NCI-H187 (cell line): ENCODE measurements around the gene SOX18.

Source experiments
- DNase-seq, 2 experiments: peaks; one replicate each; lab custom pipeline; 2025; lab: John Stamatoyannopoulos, UW

SOX18 gene

DNA sequence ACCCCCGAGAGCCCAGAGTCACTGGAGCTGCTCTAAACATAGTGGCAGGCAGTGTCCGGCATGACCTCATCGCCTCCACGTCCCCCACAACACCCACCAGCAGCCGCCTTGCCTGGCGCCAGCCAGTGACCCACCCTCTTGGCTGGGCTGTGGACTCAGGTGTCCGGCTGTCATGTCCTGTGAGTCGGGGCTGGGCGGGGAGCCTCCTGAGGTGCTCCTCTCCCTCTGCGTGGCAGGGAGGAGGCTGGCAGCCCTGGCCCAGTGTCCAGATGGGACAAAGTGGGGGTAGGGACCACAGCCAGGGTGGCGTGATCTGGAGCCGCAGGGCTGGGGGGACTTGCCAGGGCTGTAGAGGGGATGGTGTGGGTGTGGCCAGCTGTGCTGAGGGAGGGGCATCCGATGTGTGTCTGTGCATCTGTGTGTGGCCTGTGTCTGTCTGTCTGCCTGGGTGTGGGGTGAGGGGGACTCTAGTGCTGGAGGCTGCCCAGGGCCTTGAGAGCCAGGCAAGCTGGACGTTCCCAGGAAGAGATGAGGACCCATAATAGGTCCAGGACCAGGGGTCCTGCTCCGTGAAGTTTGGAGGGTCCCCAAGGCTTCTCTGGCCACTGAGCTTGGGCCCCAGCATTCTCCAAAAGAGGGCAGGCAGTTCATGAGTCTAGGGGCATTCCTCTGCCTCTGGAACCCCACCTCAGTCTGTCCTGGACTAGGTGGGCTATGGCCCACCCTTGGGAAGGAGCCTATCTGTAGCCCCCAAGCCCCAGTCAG, 2.3 kb upstream of the SOX18 start:
- no peak for DNase-seq

DNA sequence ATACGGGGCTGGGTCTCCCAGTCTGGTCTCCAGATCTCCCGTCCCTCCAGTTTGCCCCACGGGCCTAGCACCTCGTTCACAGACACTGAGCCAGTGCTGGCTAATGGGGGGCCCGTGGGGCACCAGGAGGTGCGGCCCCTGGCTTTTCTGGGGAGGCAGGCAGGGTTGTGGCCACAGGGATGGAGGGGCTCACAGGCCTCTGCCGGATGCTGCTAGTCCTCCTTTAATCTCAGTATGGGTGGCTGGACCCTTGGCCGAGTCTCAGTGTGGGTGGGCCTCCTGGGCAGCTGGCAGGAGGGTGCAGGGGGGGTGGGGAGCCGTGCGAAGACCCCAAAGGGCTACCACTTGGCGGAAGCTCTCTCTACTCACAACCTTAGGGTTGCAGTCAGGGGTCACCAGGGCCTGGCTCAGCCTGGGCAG, 1.6 kb upstream of the SOX18 start:
- DNase-seq, result no peak

DNA sequence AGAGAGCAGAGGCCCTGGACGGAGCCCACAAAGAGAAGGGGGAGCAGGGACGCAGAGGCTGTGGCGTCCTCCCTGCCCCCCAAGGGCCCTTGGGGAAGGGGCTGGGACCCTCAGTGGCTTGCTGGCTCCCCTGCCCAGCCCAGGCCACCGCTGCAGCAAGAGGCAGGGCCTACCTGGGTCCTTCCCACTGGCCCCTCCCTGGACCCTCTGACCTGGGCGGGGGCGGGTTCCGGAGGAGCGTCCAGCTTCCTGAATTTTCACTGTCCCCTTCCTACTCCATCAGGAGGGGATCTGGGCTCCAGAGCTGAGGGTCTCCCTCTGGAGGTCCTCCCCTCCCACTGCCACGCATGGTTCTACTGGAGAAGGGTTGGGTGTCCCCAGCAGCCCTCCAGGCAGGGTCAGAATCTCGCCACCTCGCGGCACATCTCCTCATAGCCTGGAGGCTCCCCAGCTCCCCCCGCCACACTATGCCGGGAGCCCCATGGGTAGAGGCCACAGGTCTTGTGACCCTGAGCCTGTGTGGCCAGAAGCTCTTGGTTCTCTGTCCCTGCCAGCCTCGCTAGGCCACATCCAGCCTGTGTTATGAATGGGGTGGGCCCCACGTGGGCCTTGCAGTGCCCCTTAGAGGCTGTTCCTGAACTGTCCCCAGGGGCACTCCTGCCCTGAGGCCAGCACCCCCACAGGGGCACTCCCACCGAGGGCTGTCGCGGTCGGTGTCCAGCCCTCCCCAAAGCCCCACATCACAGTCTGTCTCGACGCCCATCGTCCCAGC, 1.0 kb upstream of the SOX18 start:
- no peak for DNase-seq

DNA sequence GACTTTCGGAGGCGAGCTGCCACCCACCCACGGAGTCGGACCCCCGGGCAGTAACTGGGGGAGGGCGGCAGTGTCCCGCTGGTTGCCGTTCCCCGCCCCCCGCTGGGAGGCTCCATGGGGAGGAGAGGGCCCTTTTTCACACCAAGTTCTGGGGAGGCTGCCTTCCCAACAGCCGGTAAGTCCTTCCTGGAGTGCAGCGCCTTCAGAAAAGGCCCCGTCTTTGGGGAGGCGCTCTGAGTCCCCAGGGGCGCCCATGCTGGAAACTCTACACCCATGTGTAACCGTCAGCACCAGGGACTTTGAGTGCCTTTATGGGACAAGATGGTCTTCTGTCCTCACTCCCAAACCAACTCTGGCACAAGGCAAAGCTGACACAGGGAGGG, 430 bp upstream of the SOX18 start:
- DNase-seq, result no peak

DNA sequence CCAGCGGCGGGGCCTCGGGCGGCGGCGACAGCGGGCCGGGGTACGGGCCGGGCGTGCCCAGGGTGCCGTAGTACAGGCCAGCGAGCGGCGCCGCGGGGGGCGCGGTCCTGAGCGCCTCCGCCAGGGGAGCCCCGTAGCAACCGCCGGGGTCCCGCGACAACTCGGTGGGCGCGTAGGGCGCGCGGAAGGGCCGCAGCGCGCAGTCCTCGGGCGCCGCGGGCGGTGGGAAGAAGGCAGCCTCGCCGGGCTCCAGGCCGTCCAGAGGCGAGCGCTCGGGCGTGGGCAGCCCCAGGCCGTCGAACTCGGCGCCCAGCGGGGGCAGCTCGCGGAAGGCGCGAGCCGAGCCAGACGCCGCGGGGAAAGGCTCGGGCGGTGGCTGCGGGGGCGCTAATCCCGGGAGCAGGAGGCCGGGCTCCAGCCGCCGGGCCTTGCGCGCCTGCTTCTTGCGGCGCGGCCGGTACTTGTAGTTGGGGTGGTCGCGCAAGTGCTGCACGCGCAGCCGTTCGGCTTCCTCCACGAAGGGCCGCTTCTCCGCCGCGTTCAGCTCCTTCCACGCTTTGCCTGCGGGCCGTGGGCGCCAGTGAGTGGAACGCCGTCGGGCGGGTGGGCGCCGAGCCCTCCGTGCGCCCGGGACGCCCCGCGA, 916 bp downstream of the SOX18 start:
- no peak for DNase-seq

DNA sequence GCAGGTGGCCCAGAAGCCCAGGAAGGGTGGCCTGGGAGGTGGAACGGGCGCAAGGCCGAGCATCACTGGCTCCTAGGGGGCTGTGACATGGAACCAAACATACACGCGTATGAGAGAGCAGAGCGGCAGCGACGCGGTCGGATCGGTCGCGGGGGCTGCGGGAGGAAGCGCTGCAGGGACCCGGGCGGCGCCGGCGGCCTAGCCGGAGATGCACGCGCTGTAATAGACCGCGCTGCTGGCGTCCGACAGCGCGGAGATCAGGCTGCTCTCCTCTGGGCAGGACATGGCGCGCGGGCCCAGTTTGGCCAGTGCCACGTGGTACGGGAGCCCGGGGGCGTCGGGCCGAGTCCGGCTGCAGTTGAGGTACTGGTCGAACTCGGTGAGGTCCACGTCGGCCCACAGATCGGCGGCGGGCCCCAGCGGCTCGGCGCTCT, 1.5 kb downstream of the SOX18 start:
- no peak for DNase-seq

DNA sequence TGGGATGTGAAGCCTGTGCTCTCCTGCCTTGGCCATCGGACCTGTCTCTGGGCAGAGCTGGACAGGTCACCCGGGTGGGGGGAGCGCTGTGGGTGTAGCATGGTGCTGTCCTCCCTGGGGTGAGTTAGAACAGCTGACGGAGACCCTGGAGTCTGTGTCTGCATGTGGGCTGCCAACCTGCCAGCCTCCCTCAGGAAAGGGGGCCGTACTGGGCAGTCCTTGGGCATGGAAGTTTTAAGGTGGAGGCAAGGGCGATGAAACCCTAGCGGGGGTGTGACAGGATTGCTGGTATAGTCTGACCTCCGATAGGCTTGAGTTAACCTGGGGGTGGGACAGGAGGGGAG, 2.4 kb downstream of the SOX18 start:
- DNase-seq, result no peak

DNA sequence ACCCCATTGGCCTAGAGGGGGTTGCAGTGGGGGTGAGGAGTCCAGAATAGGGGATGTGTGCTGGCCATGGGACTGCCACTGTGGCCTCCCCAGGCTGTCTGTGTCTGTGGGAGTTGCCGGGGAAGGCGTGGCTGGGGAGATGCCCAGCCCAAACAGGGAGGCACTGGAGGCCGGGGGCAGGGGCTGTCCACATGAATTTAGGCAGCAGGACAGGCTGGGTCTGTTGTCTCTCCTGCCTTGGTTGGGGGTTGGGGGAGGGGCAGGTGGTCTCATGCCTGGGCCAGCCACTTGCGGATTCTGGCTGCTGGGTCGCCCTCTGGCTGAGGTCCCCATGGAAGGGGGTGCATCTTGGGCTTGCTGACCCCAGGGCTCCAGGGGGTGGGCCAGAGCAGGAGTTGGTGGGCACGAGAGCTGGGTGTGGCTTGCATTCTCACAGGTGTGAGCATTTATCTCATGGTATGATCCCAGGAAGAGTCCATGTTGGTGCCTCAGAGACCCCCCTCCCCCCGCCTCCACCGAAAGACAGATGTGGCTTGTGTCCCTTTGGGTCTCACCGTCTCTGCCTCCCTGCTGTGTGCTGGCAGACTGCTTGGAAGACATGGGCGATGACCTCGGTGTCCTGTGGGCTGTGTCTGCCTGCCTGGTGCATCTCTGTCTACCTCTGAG, 4.0 kb downstream of the SOX18 start:
- DNase-seq, result no peak

DNA sequence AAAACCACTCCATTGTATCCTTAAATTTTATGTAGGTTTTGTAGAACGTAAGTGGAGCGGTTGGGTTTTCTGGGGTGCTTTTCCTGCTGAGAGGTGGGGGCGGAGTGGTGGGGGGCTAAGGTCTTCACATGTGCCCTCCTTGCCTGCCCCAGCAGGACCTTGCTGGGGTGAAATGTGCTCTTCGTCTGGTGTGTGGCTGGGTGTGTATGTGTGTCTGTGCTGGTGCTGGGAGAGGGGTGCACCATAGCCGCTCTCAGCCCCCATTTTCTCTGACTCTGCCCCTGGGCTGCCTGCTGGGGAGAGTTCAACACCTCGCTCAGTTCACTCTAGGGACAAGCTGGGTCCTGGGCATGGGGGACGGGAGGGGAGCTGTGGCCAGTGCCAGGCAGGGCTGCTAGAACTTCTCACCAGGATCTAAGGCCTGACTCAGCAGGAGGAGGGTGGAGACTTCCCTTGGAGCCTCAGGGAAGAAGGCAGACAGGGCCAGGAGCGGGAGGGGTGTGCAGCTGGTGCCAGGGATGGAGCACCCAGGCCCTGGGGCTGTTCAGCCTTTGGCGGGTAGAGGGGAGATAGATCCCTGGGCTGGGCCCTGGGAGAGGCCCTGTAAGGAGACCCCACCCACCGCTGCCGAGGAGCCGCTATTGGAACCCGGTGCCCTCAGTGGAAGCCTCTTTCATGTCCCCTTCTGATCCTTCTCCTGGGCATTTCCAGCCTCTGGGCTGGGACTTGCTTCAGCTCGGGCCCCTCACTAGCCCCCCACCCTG, 4.8 kb downstream of the SOX18 start:
- no peak for DNase-seq

DNA sequence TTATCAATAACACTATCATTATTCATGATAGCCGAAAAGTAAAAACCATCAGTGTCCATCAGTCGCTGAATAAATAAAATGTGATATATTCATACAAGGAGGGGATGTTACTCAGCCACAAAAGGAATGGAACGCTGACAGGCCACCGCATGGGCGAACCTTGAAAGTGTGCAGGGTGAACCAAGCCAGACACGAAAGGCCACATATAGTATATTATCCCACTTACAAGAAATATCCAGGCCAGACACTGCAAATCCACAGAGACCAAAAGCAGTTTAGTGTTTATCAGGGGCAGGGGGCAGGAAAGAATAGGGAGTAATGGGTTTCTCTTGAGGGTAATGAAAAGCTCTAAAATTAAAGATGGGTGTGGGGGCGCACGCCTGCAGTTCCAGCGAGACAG, 5.7 kb downstream of the SOX18 start:
- no peak for DNase-seq

DNA sequence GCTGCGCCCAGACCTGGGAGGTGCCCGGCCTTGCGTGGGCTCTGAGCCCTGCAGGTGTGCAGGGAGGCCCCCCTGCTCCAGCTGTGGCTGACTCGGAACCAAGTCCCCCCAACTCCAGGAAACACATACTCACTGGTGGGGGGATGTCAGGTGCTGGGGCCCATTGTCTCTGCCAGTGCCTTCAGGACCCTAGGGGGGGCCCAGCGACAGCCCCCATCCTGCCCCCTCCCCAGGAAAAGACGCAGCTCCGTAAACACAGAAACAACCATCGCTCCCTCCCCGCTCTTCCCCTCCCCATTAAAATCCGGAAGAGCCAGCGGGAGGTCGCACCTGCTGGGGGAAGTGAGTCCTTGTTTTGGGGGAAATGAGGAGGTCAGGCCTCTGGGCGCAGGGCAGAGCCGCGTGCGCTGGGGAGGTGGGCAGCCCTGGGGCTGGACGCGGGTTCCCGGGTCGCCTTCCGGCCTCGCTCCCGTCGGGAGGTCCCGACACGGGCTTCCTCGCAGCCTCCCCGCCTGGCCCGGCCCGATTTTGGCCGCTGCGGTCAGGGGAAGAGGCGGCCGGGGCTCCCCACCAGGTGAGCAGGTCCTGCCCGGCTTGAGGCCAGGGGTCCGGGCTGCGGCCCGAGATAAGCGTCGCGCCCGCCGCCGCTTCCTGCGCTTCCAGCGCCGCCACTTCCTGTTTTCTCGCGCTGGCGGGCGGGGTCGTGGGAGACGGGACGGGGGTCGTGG, 7.2 kb downstream of the SOX18 start:
- DNase-seq, result no peak

DNA sequence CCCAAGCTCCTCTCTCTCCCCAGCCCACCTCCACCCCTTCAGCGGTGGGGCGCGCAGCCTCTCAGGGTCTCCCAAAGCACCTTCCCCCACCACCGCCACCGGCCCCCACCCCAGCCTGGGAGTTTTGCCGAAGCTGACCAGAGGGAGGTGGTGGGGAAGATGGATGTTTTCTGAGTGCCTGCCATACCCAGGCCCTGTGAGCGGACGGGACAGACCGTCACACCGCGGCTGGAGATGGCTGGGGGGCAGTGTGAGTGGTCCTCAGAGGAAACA, 7.7 kb downstream of the SOX18 start:
- no peak for DNase-seq

DNA sequence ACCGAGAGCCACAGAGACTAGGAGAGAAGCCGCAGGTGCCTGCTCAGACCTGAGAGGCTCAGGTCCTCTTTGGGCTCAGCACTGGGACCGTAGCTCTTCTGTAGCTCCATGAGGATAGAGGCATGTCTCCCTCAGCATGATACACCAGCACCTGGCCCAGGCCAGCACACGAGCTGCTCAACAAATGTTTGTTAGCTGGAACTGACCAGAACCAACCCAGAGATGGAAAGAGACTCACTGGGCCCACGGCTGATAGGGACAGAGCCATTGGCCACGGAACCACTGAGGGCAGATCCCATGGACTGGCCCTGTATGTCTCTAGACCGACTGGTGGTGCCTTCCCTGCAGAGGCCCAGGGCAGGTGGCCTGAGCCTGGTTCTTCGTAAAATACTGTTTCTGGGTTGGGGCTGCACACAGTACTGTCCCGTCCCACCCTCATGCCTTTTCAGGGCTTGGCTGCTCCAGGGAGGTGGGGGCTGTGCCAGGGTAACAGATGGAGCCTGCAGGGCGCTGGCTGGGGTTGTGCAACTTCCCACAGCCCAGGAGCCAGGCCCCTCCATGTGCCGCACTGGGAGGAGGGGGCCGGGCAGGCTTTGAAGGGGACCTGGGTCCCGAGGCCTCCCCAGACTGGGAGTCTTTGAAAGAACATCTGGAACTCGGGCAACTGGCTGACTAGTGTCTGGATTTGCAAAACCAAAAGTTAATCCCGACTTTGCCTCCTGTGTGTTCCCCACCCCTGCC, 8.2 kb downstream of the SOX18 start:
- DNase-seq, result no peak

DNA sequence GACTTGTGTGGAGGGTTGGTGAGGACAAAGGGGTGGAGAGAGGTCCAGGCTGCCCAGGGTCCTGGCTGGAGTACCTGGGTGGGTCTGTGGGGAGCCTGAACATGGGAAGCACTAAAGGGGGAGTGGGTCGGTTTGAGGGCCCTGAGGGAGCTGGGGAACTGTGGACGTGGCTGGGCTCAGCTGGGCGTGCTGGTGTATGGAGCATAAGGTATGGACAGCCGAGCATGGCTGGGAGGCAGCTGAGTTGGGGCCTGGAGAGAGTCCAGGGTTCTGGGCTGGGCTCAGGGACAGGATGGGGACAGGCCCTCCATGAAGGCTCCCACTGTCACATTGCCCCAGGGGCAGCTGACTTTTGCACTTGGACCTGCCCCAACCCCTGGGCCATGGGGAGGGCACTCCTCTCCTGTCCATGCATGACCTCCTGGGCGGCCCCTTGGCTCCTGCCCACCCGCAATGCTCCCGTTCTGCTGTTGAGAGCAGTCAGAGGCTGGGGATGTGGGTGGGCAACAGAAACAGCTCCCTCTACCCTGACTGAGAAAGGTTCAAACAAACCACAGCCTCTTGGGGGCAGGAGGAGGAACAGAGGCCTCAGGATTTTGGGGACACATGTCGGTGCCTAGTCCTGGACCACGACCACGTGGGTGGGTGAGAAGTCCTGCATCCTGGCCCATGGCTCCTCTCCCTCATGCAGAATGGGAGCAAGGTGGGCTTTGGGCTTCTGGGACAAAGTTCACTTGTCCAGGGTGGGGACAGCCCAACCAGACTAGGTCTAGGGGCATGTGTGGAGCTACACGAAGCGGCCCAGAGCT, 9.0 kb downstream of the SOX18 start:
- DNase-seq, result no peak

DNA sequence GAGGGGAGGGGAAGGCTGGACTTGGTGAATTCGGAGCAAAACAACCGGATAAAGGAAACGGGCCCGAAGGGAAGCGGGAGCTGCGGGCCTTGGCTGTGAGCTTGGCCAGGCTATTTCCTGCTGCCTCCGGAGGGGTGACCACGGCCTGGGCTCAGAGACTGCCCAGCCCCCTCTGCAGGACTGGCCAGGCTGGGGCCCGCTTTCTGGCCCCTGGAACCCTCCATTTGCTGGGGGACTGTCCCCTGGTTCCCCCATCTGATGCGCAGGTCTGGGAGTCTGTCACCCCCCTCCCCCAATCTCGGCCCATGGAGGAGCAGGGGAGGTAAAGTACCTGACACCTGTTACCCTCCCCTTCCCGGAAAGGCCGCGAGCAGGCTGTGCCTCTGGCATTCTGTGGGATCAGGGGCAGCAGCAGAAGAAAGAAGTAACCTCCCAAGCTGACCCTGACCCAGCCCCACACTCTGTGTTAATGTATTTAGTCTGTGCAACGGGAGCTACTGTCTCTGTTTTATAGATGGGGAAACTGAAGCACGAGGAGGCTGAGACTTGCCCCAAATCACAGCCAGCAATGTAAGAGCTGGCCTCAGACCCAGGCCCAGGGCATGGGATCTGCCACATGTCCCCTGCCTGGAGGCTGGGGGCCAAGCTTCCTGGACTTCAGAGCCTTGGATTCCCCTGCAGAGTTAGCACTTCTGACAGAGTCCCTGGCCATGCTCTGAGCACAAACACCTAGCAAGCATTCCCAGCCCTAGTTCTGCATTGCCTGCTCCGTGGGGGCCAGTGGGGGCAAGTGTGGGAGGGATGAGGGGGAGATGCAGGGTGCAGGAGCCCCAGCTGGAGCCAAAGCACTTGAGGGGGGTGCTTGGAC, 9.9 kb downstream of the SOX18 start:
- DNase-seq, result no peak

DNA sequence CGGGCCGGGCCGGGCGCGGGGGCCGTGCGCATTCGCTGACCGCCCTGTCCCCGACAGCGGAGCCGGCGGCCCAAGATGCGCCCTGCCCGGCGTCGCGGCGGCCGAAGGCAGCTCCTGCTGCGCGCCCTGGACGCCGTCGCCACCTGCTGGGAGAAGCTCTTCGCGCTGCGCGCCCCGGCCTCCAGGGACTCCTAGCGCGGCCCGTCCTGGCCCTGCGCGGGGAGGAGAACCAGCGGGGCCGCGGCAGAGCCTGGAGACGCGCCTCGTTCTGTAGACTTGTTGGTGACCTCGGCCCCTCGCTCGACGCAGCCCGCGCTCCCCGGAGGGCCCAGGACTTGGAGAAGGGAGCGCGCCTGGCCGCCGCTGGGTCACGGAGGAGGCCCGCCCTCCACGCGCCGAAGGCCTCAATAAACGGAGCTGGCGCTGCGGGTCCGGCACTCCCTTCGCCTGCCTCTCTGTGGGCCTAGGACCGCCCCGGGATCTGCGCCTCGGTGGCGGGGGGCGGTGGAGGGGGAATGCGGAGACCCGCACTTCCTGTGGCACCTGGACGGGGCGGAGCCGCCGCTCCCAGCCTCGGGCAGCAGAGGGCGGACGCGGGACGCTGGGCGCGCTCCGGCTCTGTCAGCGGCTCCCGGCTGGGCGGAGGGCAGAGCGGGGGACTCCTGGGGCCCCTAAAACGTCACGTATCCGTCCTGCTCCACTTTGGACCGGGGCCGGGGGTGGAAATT, 10.7 kb downstream of the SOX18 start:
- peak; percentile 34 to 38 for DNase-seq

DNA sequence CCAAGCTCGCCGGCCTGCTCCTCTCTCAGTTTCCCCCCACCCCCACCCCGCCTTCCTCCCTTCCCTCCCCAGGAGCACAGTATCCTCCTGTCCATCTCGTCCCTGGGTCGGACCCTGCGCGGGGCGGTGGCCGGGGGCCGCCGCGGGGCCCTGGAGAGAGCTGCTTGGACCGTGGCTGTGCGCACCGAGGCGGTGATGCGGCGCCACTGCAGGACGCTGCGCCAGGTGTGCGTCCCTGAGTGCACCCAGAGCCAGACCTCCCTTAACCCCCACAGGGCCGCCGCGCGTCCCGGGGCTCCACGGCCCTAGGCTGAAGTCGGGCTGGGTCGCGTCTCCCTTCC, 11.2 kb downstream of the SOX18 start:
- DNase-seq, result no peak

DNA sequence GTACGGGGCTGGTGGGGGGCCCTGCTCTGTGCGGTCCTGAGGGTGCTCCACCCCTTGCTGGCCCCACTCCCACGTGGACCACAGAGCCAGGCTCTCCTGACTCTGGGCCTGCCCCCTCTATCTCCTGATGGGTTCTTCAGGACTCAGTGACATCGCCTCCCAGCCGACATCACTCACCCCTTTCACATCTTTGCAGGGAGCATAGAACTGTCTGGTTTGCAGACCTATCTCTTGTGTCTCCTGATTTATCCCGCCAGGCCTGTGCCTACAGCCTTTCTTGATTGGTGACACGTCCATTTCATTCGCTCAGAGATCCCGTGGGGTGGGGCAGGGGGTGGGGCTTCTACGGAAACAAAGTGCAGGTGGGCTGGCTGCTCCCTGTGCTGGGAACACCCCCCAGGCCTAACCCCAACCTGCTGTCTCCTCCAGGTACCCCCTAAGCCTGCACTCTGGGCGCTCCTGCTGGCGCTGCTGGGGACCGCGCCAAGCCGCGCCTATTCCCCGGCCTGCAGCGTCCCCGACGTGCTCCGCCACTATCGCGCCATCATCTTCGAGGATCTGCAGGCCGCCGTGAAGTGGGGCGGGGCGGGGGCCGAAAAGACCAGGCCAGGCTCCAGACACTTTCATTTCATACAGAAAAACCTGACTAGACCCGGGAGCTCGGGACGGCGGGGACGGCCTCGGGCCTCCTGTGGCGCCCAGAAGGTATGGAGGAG, 11.8 kb downstream of the SOX18 start:
- DNase-seq, result no peak
